HG03342 (cell line): ENCODE data around the gene ATP10B.

Source experiments
- ATAC-seq: cut with Tn5 transposase; IDR thresholded peaks from one replicate; pipeline ENCODE4 v1.9.1; 2021; ENCODE audit warnings: mild to moderate bottlenecking, moderate library complexity; ENCODE audit not compliant: unreplicated experiment

The ATP10B gene

GRCh38 chr5:160697281-160697680 is 154.7 kb downstream of the ATP10B start:
- ATAC-seq = no peak

GRCh38 chr5:160694896-160695295 is 157.1 kb downstream of the ATP10B start:
- ATAC-seq = no peak

- no peak for ATAC-seq
These were observed 158.1 kb downstream of the ATP10B start for GRCh38 chr5:160693831-160694465.

- no peak for ATAC-seq
These were observed 159.7 kb downstream of the ATP10B start for GRCh38 chr5:160692271-160692670.

- ATAC-seq = peak; percentile 94
These were observed 166.3 kb downstream of the ATP10B start for GRCh38 chr5:160685695-160686094.

GRCh38 chr5:160685219-160685618 is 166.8 kb downstream of the ATP10B start:
- ATAC-seq = peak; percentile 6

GRCh38 chr5:160679567-160680309 is 172.3 kb downstream of the ATP10B start:
- no peak for ATAC-seq

GRCh38 chr5:160675988-160676387 is 176.0 kb downstream of the ATP10B start:
- ATAC-seq = no peak

- no peak for ATAC-seq
These were observed 177.1 kb downstream of the ATP10B start for GRCh38 chr5:160674901-160675300.

- no peak for ATAC-seq
These were observed 179.5 kb downstream of the ATP10B start for GRCh38 chr5:160672521-160672920.

GRCh38 chr5:160668356-160668755 is 183.7 kb downstream of the ATP10B start:
- no peak for ATAC-seq

GRCh38 chr5:160667160-160667559 is 184.9 kb downstream of the ATP10B start:
- ATAC-seq = no peak

GRCh38 chr5:160665460-160665859 is 186.6 kb downstream of the ATP10B start:
- ATAC-seq = no peak

- no peak for ATAC-seq
These were observed 191.9 kb downstream of the ATP10B start for GRCh38 chr5:160660132-160660531.

- no peak for ATAC-seq
These were observed 194.2 kb downstream of the ATP10B start for GRCh38 chr5:160657622-160658458.

- ATAC-seq = no peak
These were observed 194.9 kb downstream of the ATP10B start for GRCh38 chr5:160657068-160657507.

- ATAC-seq = no peak
These were observed 196.3 kb downstream of the ATP10B start for GRCh38 chr5:160655717-160656116.

- ATAC-seq = no peak
These were observed 200.0 kb downstream of the ATP10B start for GRCh38 chr5:160651692-160652645.

- ATAC-seq = no peak
These were observed 202.7 kb downstream of the ATP10B start for GRCh38 chr5:160649304-160649703.

GRCh38 chr5:160646033-160646432 is 206.0 kb downstream of the ATP10B start:
- ATAC-seq = no peak
